ENCODE measurements around the gene SYT14.
A peak's percentile ranks its signal among the peaks of the same experiment; 100 is the strongest.

The SYT14 gene

GRCh38 chr1:210081494-210081893 is 143.5 kb downstream of the SYT14 start:
- Histone ChIP-seq H3K4me3 (ENCODE audit: low read length) (no peak overlapping the region), H3K4me2 (ENCODE audit: low read depth, low read length) (0 out of 2 replicates have a peak overlapping the region, but pooled peaks have one; percentile 0), H3K79me2 (ENCODE audit: low read length) (no peaks in the 10 kb centered on the region), H3K27ac (ENCODE audit: low read length) (no peak overlapping the region), H3K4me1 (ENCODE audit: low read length) (no peaks in the 10 kb centered on the region), H3K36me3 (replicated peaks; ENCODE audit: insufficient read depth, low read length) (no peaks in the 10 kb centered on the region), H2AFZ (ENCODE audit: low read length) (no peak overlapping the region), H3F3A (ENCODE audit: insufficient read depth, low read length) (no peaks in the 10 kb centered on the region), H3K9me2 (replicated peaks; ENCODE audit: insufficient read depth, low read length) (no peaks in the 10 kb centered on the region), H3K9ac (ENCODE audit: low read length) (no peak overlapping the region), H3K9me3 (replicated peaks; ENCODE audit: insufficient read depth, low read length) (no peaks in the 10 kb centered on the region), H3K27me3 (replicated peaks; ENCODE audit: insufficient read depth, low read length) (no peaks in the 10 kb centered on the region), H4K20me1 (ENCODE audit: insufficient read depth, low read length) (no peaks in the 10 kb centered on the region)
- TF ChIP-seq EZH2phosphoT487 (IDR thresholded peaks at IDR 0.05; ENCODE audit: low read length): no peak
- TF ChIP-seq EZH2 (optimal IDR thresholded peaks at IDR 0.05; ENCODE audit: low read depth, low read length): no peak
- TF ChIP-seq, protein P1, sequence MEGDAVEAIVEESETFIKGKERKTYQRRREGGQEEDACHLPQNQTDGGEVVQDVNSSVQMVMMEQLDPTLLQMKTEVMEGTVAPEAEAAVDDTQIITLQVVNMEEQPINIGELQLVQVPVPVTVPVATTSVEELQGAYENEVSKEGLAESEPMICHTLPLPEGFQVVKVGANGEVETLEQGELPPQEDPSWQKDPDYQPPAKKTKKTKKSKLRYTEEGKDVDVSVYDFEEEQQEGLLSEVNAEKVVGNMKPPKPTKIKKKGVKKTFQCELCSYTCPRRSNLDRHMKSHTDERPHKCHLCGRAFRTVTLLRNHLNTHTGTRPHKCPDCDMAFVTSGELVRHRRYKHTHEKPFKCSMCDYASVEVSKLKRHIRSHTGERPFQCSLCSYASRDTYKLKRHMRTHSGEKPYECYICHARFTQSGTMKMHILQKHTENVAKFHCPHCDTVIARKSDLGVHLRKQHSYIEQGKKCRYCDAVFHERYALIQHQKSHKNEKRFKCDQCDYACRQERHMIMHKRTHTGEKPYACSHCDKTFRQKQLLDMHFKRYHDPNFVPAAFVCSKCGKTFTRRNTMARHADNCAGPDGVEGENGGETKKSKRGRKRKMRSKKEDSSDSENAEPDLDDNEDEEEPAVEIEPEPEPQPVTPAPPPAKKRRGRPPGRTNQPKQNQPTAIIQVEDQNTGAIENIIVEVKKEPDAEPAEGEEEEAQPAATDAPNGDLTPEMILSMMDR (IDR thresholded peaks at IDR 0.05; ENCODE audit: low read length): no peak
- no peak for DNase-seq

DNA sequence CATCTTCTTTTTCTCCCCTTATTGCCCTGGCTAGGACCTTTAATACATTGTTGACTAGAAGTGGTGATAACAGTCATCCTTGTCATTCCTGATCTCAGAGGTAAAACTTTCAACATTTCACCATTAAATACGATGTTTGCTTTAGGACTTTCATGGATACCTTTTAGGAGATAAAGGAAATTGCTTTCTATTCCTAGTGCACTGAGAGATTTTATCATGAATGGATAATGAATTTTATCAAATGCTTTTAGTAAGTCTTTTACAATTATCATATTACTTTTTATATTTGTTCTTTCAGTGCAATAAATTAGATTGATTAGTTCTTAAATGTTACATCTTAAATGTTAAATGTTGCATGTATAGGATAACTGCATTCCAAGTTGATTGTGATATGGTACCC is 147.3 kb downstream of the SYT14 start:
- Histone ChIP-seq H3K36me3 (replicated peaks; ENCODE audit: insufficient read depth, low read length) (no peaks in the 10 kb centered on the region), H3K4me3 (ENCODE audit: low read length) (no peak overlapping the region), H3K79me2 (ENCODE audit: low read length) (no peaks in the 10 kb centered on the region), H3K9me2 (replicated peaks; ENCODE audit: insufficient read depth, low read length) (no peaks in the 10 kb centered on the region), H4K20me1 (ENCODE audit: insufficient read depth, low read length) (no peaks in the 10 kb centered on the region), H3K27me3 (replicated peaks; ENCODE audit: insufficient read depth, low read length) (no peaks in the 10 kb centered on the region), H3F3A (ENCODE audit: insufficient read depth, low read length) (no peaks in the 10 kb centered on the region), H2AFZ (ENCODE audit: low read length) (no peak overlapping the region), H3K4me2 (ENCODE audit: low read depth, low read length) (no peak overlapping the region), H3K4me1 (ENCODE audit: low read length) (no peaks in the 10 kb centered on the region), H3K9me3 (replicated peaks; ENCODE audit: insufficient read depth, low read length) (no peaks in the 10 kb centered on the region), H3K27ac (ENCODE audit: low read length) (no peak overlapping the region), H3K9ac (ENCODE audit: low read length) (no peak overlapping the region)
- DNase-seq: no peak
- TF ChIP-seq EZH2phosphoT487 (IDR thresholded peaks at IDR 0.05; ENCODE audit: low read length) (no peak), EZH2 (optimal IDR thresholded peaks at IDR 0.05; ENCODE audit: low read depth, low read length) (no peak)
- TF ChIP-seq, protein P1 (IDR thresholded peaks at IDR 0.05; ENCODE audit: low read length): no peak

GRCh38 chr1:210087058-210087457 is 149.0 kb downstream of the SYT14 start:
- Histone ChIP-seq H3F3A (ENCODE audit: insufficient read depth, low read length) (no peaks in the 10 kb centered on the region), H3K27ac (ENCODE audit: low read length) (no peak overlapping the region), H3K79me2 (ENCODE audit: low read length) (no peaks in the 10 kb centered on the region), H3K27me3 (replicated peaks; ENCODE audit: insufficient read depth, low read length) (no peaks in the 10 kb centered on the region), H4K20me1 (ENCODE audit: insufficient read depth, low read length) (no peaks in the 10 kb centered on the region), H3K9me2 (replicated peaks; ENCODE audit: insufficient read depth, low read length) (no peaks in the 10 kb centered on the region), H3K4me1 (ENCODE audit: low read length) (no peaks in the 10 kb centered on the region), H2AFZ (ENCODE audit: low read length) (no peak overlapping the region), H3K4me2 (ENCODE audit: low read depth, low read length) (no peak overlapping the region), H3K36me3 (replicated peaks; ENCODE audit: insufficient read depth, low read length) (no peaks in the 10 kb centered on the region), H3K4me3 (ENCODE audit: low read length) (no peak overlapping the region), H3K9ac (ENCODE audit: low read length) (no peak overlapping the region), H3K9me3 (replicated peaks; ENCODE audit: insufficient read depth, low read length) (no peaks in the 10 kb centered on the region)
- DNase-seq: no peak
- TF ChIP-seq EZH2 (optimal IDR thresholded peaks at IDR 0.05; ENCODE audit: low read depth, low read length): no peak
- TF ChIP-seq, protein P1 (IDR thresholded peaks at IDR 0.05; ENCODE audit: low read length): no peak
- no peak for TF ChIP-seq EZH2phosphoT487 (IDR thresholded peaks at IDR 0.05; ENCODE audit: low read length)
